B cell (primary cell): ENCODE data around the gene AMOTL1. TPM values are rescaled to one million over a fixed set of nuclear protein-coding genes. Genes with fewer than 3 reads are reported as not detected.

ENCODE experiments used
- ATAC-seq: fragments of 200-7000 bp; cut with Tn5 transposase; one replicate; pipeline ENCODE4 v1.10.0; 2021; ENCODE audit warnings: low read depth, mild to moderate bottlenecking, moderate number of reproducible peaks, moderate library complexity
- CTCF ChIA-PET: fragments of 350-600 bp; sonication (Branson Sonifier 250); formaldehyde crosslinking; loops from one replicate; lab custom pipeline; 2021; ENCODE audit warnings: antibody characterized with exemption, inconsistent platforms; lab: Charles Lee
- POLR2A ChIA-PET: fragments of 350-600 bp; sonication (Branson Sonifier 250); formaldehyde crosslinking; loops from one replicate; lab custom pipeline; 2021; ENCODE audit warnings: antibody characterized with exemption; lab: Charles Lee
- DNase-seq: peaks from one replicate; pipeline ENCODE4 v3.0.0; 2013
- H2AFZ ChIP-seq: 2 replicates; pipeline ENCODE4 v1.6.1; 2012; ENCODE audit warnings: mild to moderate bottlenecking, low read depth, low read length; ENCODE audit not compliant: insufficient read depth, poor library complexity, severe bottlenecking
- H3K27ac ChIP-seq, 2 donors: 1 replicate in 1 of 2; 2 replicates in 1 of 2; pipeline ENCODE4 v1.5.1; 2012 to 2013; ENCODE audit warnings: low read length in 2 of 2, mild to moderate bottlenecking in 2 of 2, moderate library complexity in 1 of 2
- H3K27me3 ChIP-seq, 4 experiments: fragments of 200-600 bp in 1 of 4; sonication (generic) in 1 of 4; replicated peaks in 1 of 4; 1 replicate in 2 of 4; 2 replicates in 2 of 4; pipeline versions ENCODE4 v1.6.1 to v1.7.0; 2013 to 2016; ENCODE audit warnings: low read length in 3 of 4, mild to moderate bottlenecking in 2 of 4, mixed read lengths in 1 of 4, moderate library complexity in 1 of 4; ENCODE audit not compliant: insufficient read depth in 4 of 4, control insufficient read depth in 3 of 4; ENCODE audit errors: control extremely low read depth in 1 of 4
- H3K36me3 ChIP-seq, 2 experiments: replicated peaks in 1 of 2; 1 replicate in 1 of 2; 2 replicates in 1 of 2; pipeline versions ENCODE4 v1.6.1 to v1.7.1; 2013; ENCODE audit warnings: low read length in 1 of 2; ENCODE audit not compliant: insufficient read depth in 2 of 2, control insufficient read depth in 1 of 2; ENCODE audit errors: control extremely low read depth in 1 of 2, extremely low read depth in 1 of 2
- H3K4me1 ChIP-seq, 2 donors: fragments of 200-600 bp in 1 of 2; sonication (generic) in 1 of 2; 1 replicate in 1 of 2; 2 replicates in 1 of 2; pipeline versions ENCODE4 v1.5.1 to v1.6.1; 2013 to 2017; ENCODE audit warnings: low read length in 2 of 2; ENCODE audit not compliant: control insufficient read depth in 2 of 2, insufficient read depth in 2 of 2
- H3K4me2 ChIP-seq: replicated peaks from 2 replicates; pipeline ENCODE3; 2012; ENCODE audit warnings: mild to moderate bottlenecking, low read depth, low read length; ENCODE audit not compliant: poor library complexity, severe bottlenecking
- H3K4me3 ChIP-seq, 5 experiments: fragments of 200-600 bp in 1 of 5; sonication (generic) in 1 of 5; 1 replicate in 3 of 5; 2 replicates in 2 of 5; pipeline versions ENCODE4 v1.5.1 to v1.7.0; 2011 to 2016; ENCODE audit warnings: low read length in 4 of 5, mild to moderate bottlenecking in 4 of 5, low read depth in 2 of 5, control low read depth in 1 of 5, moderate library complexity in 1 of 5; ENCODE audit not compliant: insufficient read depth in 1 of 5; ENCODE audit errors: control extremely low read depth in 1 of 5, extremely low read depth in 1 of 5
- H3K79me2 ChIP-seq: fragments of 200-600 bp; sonication (generic); one replicate; pipeline ENCODE4 v1.6.0; 2016; ENCODE audit warnings: low read length; ENCODE audit not compliant: control insufficient read depth, insufficient read depth
- H3K9ac ChIP-seq: fragments of 200-600 bp; sonication (generic); 2 replicates; pipeline ENCODE4 v1.6.1; 2017; ENCODE audit warnings: mild to moderate bottlenecking, low read length, moderate library complexity
- H3K9me3 ChIP-seq, 3 donors: one replicate each; pipeline versions ENCODE4 v1.6.1 to v1.7.1; 2013; ENCODE audit warnings: low read length in 2 of 3; ENCODE audit not compliant: control insufficient read depth in 2 of 3, insufficient read depth in 1 of 3; ENCODE audit errors: control extremely low read depth in 1 of 3
- H4K20me1 ChIP-seq: 2 replicates; pipeline ENCODE4 v1.6.0; 2012; ENCODE audit warnings: mild to moderate bottlenecking, low read length; ENCODE audit not compliant: insufficient read depth, control insufficient read depth, poor library complexity, severe bottlenecking
- H3K27ac Mint-ChIP-seq: one replicate; pipeline ENCODE4 v1.8.0; 2021; ENCODE audit warnings: mixed read lengths
- H3K27me3 Mint-ChIP-seq: one replicate; pipeline ENCODE4 v1.8.0; 2021; ENCODE audit warnings: mixed read lengths
- H3K4me1 Mint-ChIP-seq: one replicate; pipeline ENCODE4 v1.8.0; 2021; ENCODE audit warnings: mixed read lengths
- H3K4me3 Mint-ChIP-seq: one replicate; pipeline ENCODE4 v1.8.0; 2021; ENCODE audit warnings: mixed read lengths
- H3K9me3 Mint-ChIP-seq: one replicate; pipeline ENCODE4 v1.8.0; 2022; ENCODE audit warnings: mixed read lengths; ENCODE audit not compliant: insufficient read depth
- EZH2 ChIP-seq: IDR thresholded peaks from 2 replicates; pipeline ENCODE4 v1.6.1; 2012; ENCODE audit warnings: borderline replicate concordance, low read depth, mild to moderate bottlenecking, moderate library complexity, low read length; ENCODE audit not compliant: insufficient read depth, poor library complexity, severe bottlenecking
- WGBS: methylation state at CpG from one replicate; pipeline ENCODE4 v1.1.5; 2013; ENCODE audit warnings: missing lambda C conversion rate; ENCODE audit not compliant: insufficient coverage; 5-methylcytosine and 5-hydroxymethylcytosine counted together
- intact Hi-C: fragments of 100-400 bp; cut with micrococcal nuclease; formaldehyde crosslinking; loops from one replicate; pipeline ENCODE4 v1.10.0; 2022
- polyA plus RNA-seq: library from polyadenylated mRNA; depleted of rRNA; stranded (reverse); fragments of >200 nt; gene quantifications from 2 replicates; pipeline ENCODE4 v1.2.3, GENCODE V29; 2012
- total RNA-seq, 2 donors: library from RNA; stranded (reverse); fragments of 120-200 nt in 1 of 2; gene quantifications; 1 replicate in 1 of 2; 2 replicates in 1 of 2; pipeline versions ENCODE4 v1.2.3 to v1.2.4, GENCODE V29; 2013 to 2022
- TF ChIP-seq, protein P1 (sequence below): fragments of 200-600 bp; IDR thresholded peaks from one replicate; pipeline ENCODE4 v1.8.0; 2022; ENCODE audit warnings: antibody characterized with exemption, mild to moderate bottlenecking

Gene AMOTL1
- total and polyA plus RNA-seq, 2 donors (not counting 1 experiment from before 2014, with no cell fraction given) = 0.04 to 0.30 TPM

GRCh38 chr11:94800414-94800813 lies 32.3 kb downstream of the AMOTL1 start:
- H3K4me2 ChIP-seq = no peak overlapping the region
- no peaks in the 10 kb centered on the region for H3K9me3 ChIP-seq
- H3K4me1 Mint-ChIP-seq = no peaks in the 10 kb centered on the region
- ChIA-PET CTCF (no interaction called here), POLR2A (no interaction called here)
- no peaks in the 10 kb centered on the region for H3K36me3 ChIP-seq
- no peaks in the 10 kb centered on the region for H3K27me3 ChIP-seq
- no peak overlapping the region for H2AFZ ChIP-seq
- H3K4me1 ChIP-seq = no peaks in the 10 kb centered on the region
- DNase-seq (no peak), ATAC-seq (no peak)
- no peak overlapping the region for H3K9ac ChIP-seq
- intact Hi-C loops = no loop called here
- no peaks in the 10 kb centered on the region for H3K9me3 Mint-ChIP-seq
- WGBS = no CpG with 5 or more reads among the region's 1 CpG
- no peak overlapping the region for H3K27ac Mint-ChIP-seq
- H3K27me3 Mint-ChIP-seq = no peaks in the 10 kb centered on the region
- H3K79me2 ChIP-seq = no peaks in the 10 kb centered on the region
- H3K27ac ChIP-seq = no peak overlapping the region
- H3K4me3 ChIP-seq = no peak overlapping the region
- TF ChIP-seq, protein P1, sequence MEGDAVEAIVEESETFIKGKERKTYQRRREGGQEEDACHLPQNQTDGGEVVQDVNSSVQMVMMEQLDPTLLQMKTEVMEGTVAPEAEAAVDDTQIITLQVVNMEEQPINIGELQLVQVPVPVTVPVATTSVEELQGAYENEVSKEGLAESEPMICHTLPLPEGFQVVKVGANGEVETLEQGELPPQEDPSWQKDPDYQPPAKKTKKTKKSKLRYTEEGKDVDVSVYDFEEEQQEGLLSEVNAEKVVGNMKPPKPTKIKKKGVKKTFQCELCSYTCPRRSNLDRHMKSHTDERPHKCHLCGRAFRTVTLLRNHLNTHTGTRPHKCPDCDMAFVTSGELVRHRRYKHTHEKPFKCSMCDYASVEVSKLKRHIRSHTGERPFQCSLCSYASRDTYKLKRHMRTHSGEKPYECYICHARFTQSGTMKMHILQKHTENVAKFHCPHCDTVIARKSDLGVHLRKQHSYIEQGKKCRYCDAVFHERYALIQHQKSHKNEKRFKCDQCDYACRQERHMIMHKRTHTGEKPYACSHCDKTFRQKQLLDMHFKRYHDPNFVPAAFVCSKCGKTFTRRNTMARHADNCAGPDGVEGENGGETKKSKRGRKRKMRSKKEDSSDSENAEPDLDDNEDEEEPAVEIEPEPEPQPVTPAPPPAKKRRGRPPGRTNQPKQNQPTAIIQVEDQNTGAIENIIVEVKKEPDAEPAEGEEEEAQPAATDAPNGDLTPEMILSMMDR = no peak
- TF ChIP-seq EZH2 = no peak
- no peaks in the 10 kb centered on the region for H4K20me1 ChIP-seq
- H3K4me3 Mint-ChIP-seq = no peak overlapping the region

GRCh38 chr11:94801866-94802460 lies 33.8 kb downstream of the AMOTL1 start:
- H3K4me2 ChIP-seq = no peak overlapping the region
- no peaks in the 10 kb centered on the region for H3K27me3 Mint-ChIP-seq
- H3K4me1 ChIP-seq = no peaks in the 10 kb centered on the region
- H3K4me1 Mint-ChIP-seq = no peaks in the 10 kb centered on the region
- H3K27me3 ChIP-seq = no peaks in the 10 kb centered on the region
- no peaks in the 10 kb centered on the region for H3K9me3 Mint-ChIP-seq
- intact Hi-C loops = no loop called here
- no peaks in the 10 kb centered on the region for H3K9me3 ChIP-seq
- no peak overlapping the region for H2AFZ ChIP-seq
- WGBS = 93% methylated on average over 4 of the region's 4 CpGs
- no peaks in the 10 kb centered on the region for H4K20me1 ChIP-seq
- CTCF ChIA-PET = interaction anchor here (1.1 kb wide), 1 partner anchor 14 kb away, joined by 4 read pairs; no protein-coding TSS in a partner anchor
- H3K27ac ChIP-seq = no peak overlapping the region
- POLR2A ChIA-PET = no interaction called here
- H3K36me3 ChIP-seq = no peaks in the 10 kb centered on the region
- H3K27ac Mint-ChIP-seq = no peak overlapping the region
- no peak overlapping the region for H3K9ac ChIP-seq
- DNase-seq (no peak), ATAC-seq (no peak)
- no peak overlapping the region for H3K4me3 ChIP-seq
- no peak overlapping the region for H3K4me3 Mint-ChIP-seq
- H3K79me2 ChIP-seq = no peaks in the 10 kb centered on the region
- TF ChIP-seq, protein P1 = no peak
- no peak for TF ChIP-seq EZH2
